GM23338 (cell line): ENCODE data around the gene RABGAP1L. TPM values are rescaled to one million over a fixed set of nuclear protein-coding genes. Genes with fewer than 3 reads are reported as not detected.

Experiments
- ATAC-seq: fragments of 200-7000 bp; cut with Tn5 transposase; 3 replicates; pipeline ENCODE4 v1.9.1; 2020
- DNase-seq: peaks from one replicate; pipeline ENCODE4 v3.0.0-alpha.2; 2015; ENCODE audit warnings: low spot score
- H2AFZ ChIP-seq: fragments of 200-600 bp; sonication (generic); 2 replicates; pipeline ENCODE4 v1.8.0; 2016; ENCODE audit warnings: antibody characterized with exemption, mild to moderate bottlenecking, moderate library complexity
- H3F3A ChIP-seq: fragments of 200-600 bp; sonication (generic); replicated peaks from 2 replicates; pipeline ENCODE4 v1.8.0; 2017; ENCODE audit warnings: antibody characterized with exemption, mixed run types, low read depth
- H3K27ac ChIP-seq: fragments of 200-600 bp; sonication (generic); 2 replicates; pipeline ENCODE4 v1.6.1; 2016; ENCODE audit warnings: low read depth
- H3K27me3 ChIP-seq: fragments of 200-600 bp; sonication (generic); 2 replicates; pipeline ENCODE4 v1.8.0; 2016; ENCODE audit warnings: mild to moderate bottlenecking, mixed run types, moderate library complexity; ENCODE audit not compliant: insufficient read depth
- H3K36me3 ChIP-seq: fragments of 200-600 bp; sonication (generic); 2 replicates; pipeline ENCODE4 v1.8.0; 2016; ENCODE audit warnings: mild to moderate bottlenecking; ENCODE audit not compliant: insufficient read depth
- H3K4me1 ChIP-seq: fragments of 200-600 bp; sonication (generic); 2 replicates; pipeline ENCODE4 v1.8.0; 2016; ENCODE audit warnings: mild to moderate bottlenecking, moderate library complexity; ENCODE audit not compliant: insufficient read depth
- H3K4me2 ChIP-seq: fragments of 200-600 bp; sonication (generic); 2 replicates; pipeline ENCODE4 v1.7.1; 2017; ENCODE audit warnings: mixed run types
- H3K4me3 ChIP-seq: fragments of 200-600 bp; sonication (generic); 2 replicates; pipeline ENCODE4 v1.6.1; 2016; ENCODE audit warnings: mixed run types
- H3K79me2 ChIP-seq: fragments of 200-600 bp; sonication (generic); replicated peaks from 2 replicates; pipeline ENCODE4 v1.8.0; 2017; ENCODE audit warnings: mild to moderate bottlenecking; ENCODE audit not compliant: insufficient read depth
- H3K9me2 ChIP-seq: fragments of 200-600 bp; sonication (generic); 2 replicates; pipeline ENCODE4 v1.8.0; 2017; ENCODE audit not compliant: insufficient read depth
- H4K20me1 ChIP-seq: fragments of 200-600 bp; sonication (generic); replicated peaks from 2 replicates; pipeline ENCODE4 v1.8.0; 2017; ENCODE audit warnings: mild to moderate bottlenecking; ENCODE audit not compliant: insufficient read depth
- H3K27ac Mint-ChIP-seq: 2 replicates; pipeline ENCODE4 v1.8.0; 2020; ENCODE audit warnings: inconsistent platforms, mild to moderate bottlenecking, moderate library complexity, mixed read lengths
- H3K27me3 Mint-ChIP-seq: 3 replicates; pipeline ENCODE4 v1.8.0; 2022; ENCODE audit warnings: low read depth, mild to moderate bottlenecking, moderate library complexity, mixed read lengths, inconsistent platforms; ENCODE audit not compliant: insufficient read depth, poor library complexity
- H3K36me3 Mint-ChIP-seq: 3 replicates; pipeline ENCODE4 v1.8.0; 2021; ENCODE audit warnings: low read depth, mild to moderate bottlenecking, inconsistent platforms, moderate library complexity, mixed read lengths
- H3K4me1 Mint-ChIP-seq: 3 replicates; pipeline ENCODE4 v1.8.0; 2020; ENCODE audit warnings: mild to moderate bottlenecking, inconsistent platforms, mixed read lengths
- H3K4me3 Mint-ChIP-seq: 3 replicates; pipeline ENCODE4 v1.8.0; 2021; ENCODE audit warnings: moderate library complexity, mild to moderate bottlenecking, inconsistent platforms, mixed read lengths
- H3K9me3 Mint-ChIP-seq: 3 replicates; pipeline ENCODE4 v1.8.0; 2020; ENCODE audit warnings: moderate library complexity, mild to moderate bottlenecking, inconsistent platforms, mixed read lengths
- CREB1 ChIP-seq: fragments of 250-450 bp; sonication (Bioruptor Pico); IDR thresholded peaks from 2 replicates; pipeline ENCODE4 v1.5.0; 2020; ENCODE audit warnings: low read depth, mild to moderate bottlenecking, moderate library complexity
- EZH2 ChIP-seq: fragments of 200-600 bp; sonication (generic); IDR thresholded peaks from one replicate; pipeline ENCODE4 v1.8.0; 2017; ENCODE audit warnings: antibody characterized with exemption, mild to moderate bottlenecking, low read depth; ENCODE audit not compliant: unreplicated experiment
- EZH2phosphoT487 ChIP-seq: fragments of 200-600 bp; sonication (generic); IDR thresholded peaks from one replicate; pipeline ENCODE4 v1.8.1; 2018; ENCODE audit warnings: antibody characterized with exemption; ENCODE audit not compliant: unreplicated experiment
- JUNB ChIP-seq: IDR thresholded peaks from one replicate; pipeline ENCODE4 v1.6.1; 2016; ENCODE audit warnings: antibody characterized with exemption; ENCODE audit not compliant: unreplicated experiment
- NANOG ChIP-seq: IDR thresholded peaks from 2 replicates; pipeline ENCODE4 v1.6.1; 2016; ENCODE audit warnings: antibody characterized with exemption, borderline replicate concordance
- ZNF114 ChIP-seq: fragments of 250-450 bp; sonication (Bioruptor Pico); IDR thresholded peaks from 2 replicates; pipeline ENCODE4 v1.5.0; 2020; ENCODE audit warnings: mild to moderate bottlenecking, moderate library complexity
- ZNF462 ChIP-seq: fragments of 250-450 bp; sonication (Bioruptor Pico); IDR thresholded peaks from 2 replicates; pipeline ENCODE4 v1.5.0; 2020; ENCODE audit warnings: mild to moderate bottlenecking, moderate library complexity
- polyA plus RNA-seq: library from polyadenylated mRNA; unstranded; fragments of >200 nt; fragmentation: Nextera tagmentation; extraction: Ambion mirVana; gene quantifications from 2 replicates; pipeline ENCODE4 v1.2.1, GENCODE V29; 2016
- total RNA-seq: library from RNA; depleted of rRNA; stranded (reverse); fragments of >200 nt; shearing (Covaris generic); gene quantifications from 2 replicates; pipeline ENCODE4 v1.2.3, GENCODE V29; 2014
- TF ChIP-seq, protein P1 (sequence below): IDR thresholded peaks from 2 replicates; pipeline ENCODE4 v1.6.1; 2016; ENCODE audit warnings: antibody characterized with exemption
- TF ChIP-seq, protein P2 (sequence below), 2 experiments: fragments of 200-600 bp in 1 of 2; sonication (generic) in 1 of 2; conservative IDR thresholded peaks; 2 replicates each; pipeline versions ENCODE4 v1.5.1 to v1.6.1; 2016 to 2017; ENCODE audit warnings: antibody characterized with exemption in 2 of 2, low read depth in 2 of 2, mild to moderate bottlenecking in 2 of 2, moderate library complexity in 1 of 2
- TF ChIP-seq, protein P3 (sequence below): IDR thresholded peaks from one replicate; pipeline ENCODE4 v1.6.1; 2018; ENCODE audit warnings: antibody characterized with exemption; ENCODE audit not compliant: unreplicated experiment

RABGAP1L gene
- total and polyA plus RNA-seq, 2 experiments from 2014 or later: 83.2 to 136 TPM

DNA sequence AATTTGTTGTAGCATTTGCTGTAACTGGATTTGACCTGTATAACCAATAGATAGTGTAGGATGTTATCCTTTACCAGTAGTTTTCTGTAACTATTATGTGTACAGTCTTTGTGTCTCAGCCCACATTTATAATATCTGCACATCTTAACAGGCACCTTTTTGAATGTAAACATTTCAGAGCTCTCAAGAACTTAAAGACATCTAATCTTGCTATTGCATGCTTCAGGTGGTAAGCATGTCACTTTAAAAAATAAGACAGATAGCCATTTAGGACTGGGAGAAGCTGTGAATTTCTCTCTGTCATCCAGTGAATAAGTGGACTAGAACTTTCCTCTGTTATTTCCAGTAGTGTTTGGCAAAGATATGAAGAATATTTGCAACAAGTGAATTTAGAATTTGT, 265.8 kb downstream of the RABGAP1L start (continued):
- TF ChIP-seq ZNF462 (CRISPR knock-in tag) (no peak), NANOG (no peak), CREB1 (no peak), ZNF114 (CRISPR knock-in tag) (no peak), EZH2phosphoT487 (no peak)

DNA sequence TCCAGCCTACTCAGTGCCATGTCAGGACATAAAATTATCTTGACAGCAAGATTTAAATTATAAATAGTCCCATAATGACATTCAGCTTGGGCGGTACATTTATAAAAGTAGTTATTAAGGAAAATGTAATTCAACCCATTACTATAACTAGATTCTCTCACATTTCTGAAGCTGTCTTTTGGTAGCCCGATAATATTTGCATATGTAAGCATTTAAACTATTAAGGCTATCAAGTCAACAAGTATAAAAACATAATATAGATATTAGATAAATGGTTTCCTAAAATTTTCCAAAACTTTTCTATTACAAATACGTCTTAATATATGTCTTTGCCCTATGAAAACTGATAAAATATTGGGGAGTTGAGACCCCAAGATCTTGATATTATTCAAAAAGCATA, 266.8 kb downstream of the RABGAP1L start:
- H3K4me1 ChIP-seq: no peaks in the 10 kb centered on the region
- H3F3A ChIP-seq: no peaks in the 10 kb centered on the region
- H3K27me3 ChIP-seq: no peaks in the 10 kb centered on the region
- DNase-seq (no peak), ATAC-seq (no peak)
- H3K4me1 Mint-ChIP-seq: no peaks in the 10 kb centered on the region
- no peaks in the 10 kb centered on the region for H3K79me2 ChIP-seq
- H3K9me3 Mint-ChIP-seq: no peaks in the 10 kb centered on the region
- no peak overlapping the region for H3K27ac Mint-ChIP-seq
- H3K27ac ChIP-seq: no peak overlapping the region
- H3K36me3 ChIP-seq: no peaks in the 10 kb centered on the region
- no peak overlapping the region for H2AFZ ChIP-seq
- no peaks in the 10 kb centered on the region for H3K36me3 Mint-ChIP-seq
- no peak overlapping the region for H3K4me2 ChIP-seq
- H3K4me3 ChIP-seq: no peak overlapping the region
- H3K27me3 Mint-ChIP-seq: peaks cover 2% of the 10 kb centered on the region
- no peak overlapping the region for H3K4me3 Mint-ChIP-seq
- H3K9me2 ChIP-seq: no peaks in the 10 kb centered on the region
- H4K20me1 ChIP-seq: no peaks in the 10 kb centered on the region
- TF ChIP-seq EZH2phosphoT487 (no peak), JUNB (no peak), CREB1 (no peak), ZNF114 (CRISPR knock-in tag) (no peak), EZH2 (no peak)
- TF ChIP-seq, protein P1, sequence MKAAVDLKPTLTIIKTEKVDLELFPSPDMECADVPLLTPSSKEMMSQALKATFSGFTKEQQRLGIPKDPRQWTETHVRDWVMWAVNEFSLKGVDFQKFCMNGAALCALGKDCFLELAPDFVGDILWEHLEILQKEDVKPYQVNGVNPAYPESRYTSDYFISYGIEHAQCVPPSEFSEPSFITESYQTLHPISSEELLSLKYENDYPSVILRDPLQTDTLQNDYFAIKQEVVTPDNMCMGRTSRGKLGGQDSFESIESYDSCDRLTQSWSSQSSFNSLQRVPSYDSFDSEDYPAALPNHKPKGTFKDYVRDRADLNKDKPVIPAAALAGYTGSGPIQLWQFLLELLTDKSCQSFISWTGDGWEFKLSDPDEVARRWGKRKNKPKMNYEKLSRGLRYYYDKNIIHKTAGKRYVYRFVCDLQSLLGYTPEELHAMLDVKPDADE: no peak
- TF ChIP-seq, protein P2, sequence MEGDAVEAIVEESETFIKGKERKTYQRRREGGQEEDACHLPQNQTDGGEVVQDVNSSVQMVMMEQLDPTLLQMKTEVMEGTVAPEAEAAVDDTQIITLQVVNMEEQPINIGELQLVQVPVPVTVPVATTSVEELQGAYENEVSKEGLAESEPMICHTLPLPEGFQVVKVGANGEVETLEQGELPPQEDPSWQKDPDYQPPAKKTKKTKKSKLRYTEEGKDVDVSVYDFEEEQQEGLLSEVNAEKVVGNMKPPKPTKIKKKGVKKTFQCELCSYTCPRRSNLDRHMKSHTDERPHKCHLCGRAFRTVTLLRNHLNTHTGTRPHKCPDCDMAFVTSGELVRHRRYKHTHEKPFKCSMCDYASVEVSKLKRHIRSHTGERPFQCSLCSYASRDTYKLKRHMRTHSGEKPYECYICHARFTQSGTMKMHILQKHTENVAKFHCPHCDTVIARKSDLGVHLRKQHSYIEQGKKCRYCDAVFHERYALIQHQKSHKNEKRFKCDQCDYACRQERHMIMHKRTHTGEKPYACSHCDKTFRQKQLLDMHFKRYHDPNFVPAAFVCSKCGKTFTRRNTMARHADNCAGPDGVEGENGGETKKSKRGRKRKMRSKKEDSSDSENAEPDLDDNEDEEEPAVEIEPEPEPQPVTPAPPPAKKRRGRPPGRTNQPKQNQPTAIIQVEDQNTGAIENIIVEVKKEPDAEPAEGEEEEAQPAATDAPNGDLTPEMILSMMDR (conservative IDR thresholded peaks at IDR 0.05; ENCODE audit: low read depth in 2 of 2): no peak
- TF ChIP-seq, protein P3, sequence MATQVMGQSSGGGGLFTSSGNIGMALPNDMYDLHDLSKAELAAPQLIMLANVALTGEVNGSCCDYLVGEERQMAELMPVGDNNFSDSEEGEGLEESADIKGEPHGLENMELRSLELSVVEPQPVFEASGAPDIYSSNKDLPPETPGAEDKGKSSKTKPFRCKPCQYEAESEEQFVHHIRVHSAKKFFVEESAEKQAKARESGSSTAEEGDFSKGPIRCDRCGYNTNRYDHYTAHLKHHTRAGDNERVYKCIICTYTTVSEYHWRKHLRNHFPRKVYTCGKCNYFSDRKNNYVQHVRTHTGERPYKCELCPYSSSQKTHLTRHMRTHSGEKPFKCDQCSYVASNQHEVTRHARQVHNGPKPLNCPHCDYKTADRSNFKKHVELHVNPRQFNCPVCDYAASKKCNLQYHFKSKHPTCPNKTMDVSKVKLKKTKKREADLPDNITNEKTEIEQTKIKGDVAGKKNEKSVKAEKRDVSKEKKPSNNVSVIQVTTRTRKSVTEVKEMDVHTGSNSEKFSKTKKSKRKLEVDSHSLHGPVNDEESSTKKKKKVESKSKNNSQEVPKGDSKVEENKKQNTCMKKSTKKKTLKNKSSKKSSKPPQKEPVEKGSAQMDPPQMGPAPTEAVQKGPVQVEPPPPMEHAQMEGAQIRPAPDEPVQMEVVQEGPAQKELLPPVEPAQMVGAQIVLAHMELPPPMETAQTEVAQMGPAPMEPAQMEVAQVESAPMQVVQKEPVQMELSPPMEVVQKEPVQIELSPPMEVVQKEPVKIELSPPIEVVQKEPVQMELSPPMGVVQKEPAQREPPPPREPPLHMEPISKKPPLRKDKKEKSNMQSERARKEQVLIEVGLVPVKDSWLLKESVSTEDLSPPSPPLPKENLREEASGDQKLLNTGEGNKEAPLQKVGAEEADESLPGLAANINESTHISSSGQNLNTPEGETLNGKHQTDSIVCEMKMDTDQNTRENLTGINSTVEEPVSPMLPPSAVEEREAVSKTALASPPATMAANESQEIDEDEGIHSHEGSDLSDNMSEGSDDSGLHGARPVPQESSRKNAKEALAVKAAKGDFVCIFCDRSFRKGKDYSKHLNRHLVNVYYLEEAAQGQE: no peak
